ENCODE measurements around the gene CDH13. TPM values are rescaled to one million over a fixed set of nuclear protein-coding genes. Genes with fewer than 3 reads are reported as not detected.

Gene CDH13
- total and polyA plus RNA-seq, 2 experiments from 2014 or later = 1.6 to 4.4 TPM

GRCh38 chr16:82949016-82949415 is 322.2 kb downstream of the CDH13 start:
- no peaks in the 10 kb centered on the region for H4K20me1 ChIP-seq (replicated peaks; ENCODE audit: insufficient read depth)
- H3K4me1 ChIP-seq (ENCODE audit: insufficient read depth) = no peaks in the 10 kb centered on the region
- Mint-ChIP-seq H3K27ac (no peak overlapping the region), H3K4me1 (no peaks in the 10 kb centered on the region), H3K9me3 (no peaks in the 10 kb centered on the region), H3K27me3 (ENCODE audit: insufficient read depth, low read depth, poor library complexity) (no peaks in the 10 kb centered on the region), H3K4me3 (no peak overlapping the region), H3K36me3 (ENCODE audit: low read depth) (no peaks in the 10 kb centered on the region)
- no peaks in the 10 kb centered on the region for H3K79me2 ChIP-seq (replicated peaks; ENCODE audit: insufficient read depth)
- no peak overlapping the region for H2AFZ ChIP-seq
- TF ChIP-seq STAT1 (IDR thresholded peaks at IDR 0.05; ENCODE audit: unreplicated experiment) (no peak), CREB1 (CRISPR knock-in tag; IDR thresholded peaks at IDR 0.05; ENCODE audit: low read depth) (no peak), ETS1 (IDR thresholded peaks at IDR 0.05) (no peak), NANOG (IDR thresholded peaks at IDR 0.05; ENCODE audit: borderline replicate concordance) (no peak), ZNF331 (CRISPR knock-in tag; IDR thresholded peaks at IDR 0.05; ENCODE audit: low read depth) (no peak), CTCF (conservative IDR thresholded peaks at IDR 0.05; ENCODE audit: low read depth in 2 of 2) (no peak), ZNF114 (CRISPR knock-in tag; IDR thresholded peaks at IDR 0.05) (no peak), EZH2 (IDR thresholded peaks at IDR 0.05; ENCODE audit: low read depth, unreplicated experiment) (no peak), REST (IDR thresholded peaks at IDR 0.05; ENCODE audit: unreplicated experiment) (no peak), JUNB (IDR thresholded peaks at IDR 0.05; ENCODE audit: unreplicated experiment) (no peak), EZH2phosphoT487 (IDR thresholded peaks at IDR 0.05; ENCODE audit: unreplicated experiment) (no peak), ZNF462 (CRISPR knock-in tag; IDR thresholded peaks at IDR 0.05) (no peak), POLR2AphosphoS5 (IDR thresholded peaks at IDR 0.05; ENCODE audit: low read depth) (no peak)
- ATAC-seq (no peak), DNase-seq (ENCODE audit: low spot score) (no peak)
- H3K4me3 ChIP-seq = no peak overlapping the region
- H3K27me3 ChIP-seq (ENCODE audit: insufficient read depth) = no peaks in the 10 kb centered on the region
- no peak overlapping the region for H3K27ac ChIP-seq (ENCODE audit: low read depth)
- H3F3A ChIP-seq (replicated peaks; ENCODE audit: low read depth) = no peaks in the 10 kb centered on the region
- no peak overlapping the region for H3K4me2 ChIP-seq
- H3K9me2 ChIP-seq (ENCODE audit: insufficient read depth) = peaks cover 25% of the 10 kb centered on the region
- no peaks in the 10 kb centered on the region for H3K36me3 ChIP-seq (ENCODE audit: insufficient read depth)

Measured in GM23338 (cell line).